ENCODE data around the gene DNAJC13.

DNAJC13 gene

DNA sequence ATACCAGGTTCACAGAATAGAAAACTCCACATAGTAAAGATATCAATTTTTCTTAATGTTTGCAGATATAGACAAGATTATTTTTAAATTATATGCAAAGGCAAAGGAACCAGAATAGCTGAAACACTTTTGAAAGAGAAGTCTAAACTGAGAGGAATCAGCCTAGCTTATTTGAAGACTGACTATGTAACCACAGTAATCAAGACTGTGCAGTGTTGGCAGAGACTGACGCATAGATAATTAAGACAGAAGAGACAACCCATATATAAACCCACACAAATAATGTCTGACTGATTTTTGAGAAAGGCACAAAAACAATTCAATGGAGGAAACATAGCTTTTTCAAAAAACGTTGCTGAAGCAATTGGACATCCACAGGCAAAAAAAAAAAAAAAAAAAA lies 151.1 kb downstream of the DNAJC13 start:
- no peak for DNase-seq (ENCODE audit: low read depth, low spot score)
- no peak overlapping the region for H3K27ac ChIP-seq

DNA sequence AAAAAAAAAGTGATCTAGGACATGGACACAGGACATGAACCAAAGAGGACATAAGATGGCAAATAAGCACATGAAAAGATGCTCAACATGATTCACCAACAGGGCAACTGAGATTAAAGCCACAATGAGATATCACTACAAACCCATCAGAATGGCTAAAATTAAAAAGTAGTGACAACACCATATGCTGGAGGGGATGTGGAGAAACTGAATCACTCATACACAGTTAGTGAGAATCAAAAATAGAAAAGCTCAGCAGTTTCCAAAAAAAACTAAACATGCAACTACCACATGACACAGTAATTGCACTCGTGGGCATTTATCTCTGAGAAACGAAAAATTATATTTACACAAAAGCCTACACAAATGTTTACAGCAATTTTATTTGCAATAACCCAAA lies 151.9 kb downstream of the DNAJC13 start:
- DNase-seq (ENCODE audit: low read depth, low spot score): no peak
- no peak overlapping the region for H3K27ac ChIP-seq

DNA sequence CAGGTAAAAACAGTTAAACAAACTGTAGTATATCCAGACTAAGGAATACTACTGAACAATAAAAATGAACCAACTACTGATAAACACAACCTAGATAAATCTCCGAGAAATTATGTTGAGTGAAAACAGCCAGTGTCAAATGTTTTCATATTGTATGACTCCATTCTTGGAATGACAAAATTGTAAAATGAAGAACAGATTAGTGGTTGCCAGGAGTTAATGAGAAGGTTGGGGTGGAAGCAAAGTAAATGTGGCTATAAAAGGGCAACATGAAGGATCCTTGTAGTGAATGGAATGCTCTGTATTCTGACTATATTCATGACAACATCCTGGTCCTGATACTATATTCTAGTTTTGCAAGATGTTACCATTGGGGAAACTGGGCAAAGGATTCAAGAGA lies 152.3 kb downstream of the DNAJC13 start:
- no peak for DNase-seq (ENCODE audit: low read depth, low spot score)

DNA sequence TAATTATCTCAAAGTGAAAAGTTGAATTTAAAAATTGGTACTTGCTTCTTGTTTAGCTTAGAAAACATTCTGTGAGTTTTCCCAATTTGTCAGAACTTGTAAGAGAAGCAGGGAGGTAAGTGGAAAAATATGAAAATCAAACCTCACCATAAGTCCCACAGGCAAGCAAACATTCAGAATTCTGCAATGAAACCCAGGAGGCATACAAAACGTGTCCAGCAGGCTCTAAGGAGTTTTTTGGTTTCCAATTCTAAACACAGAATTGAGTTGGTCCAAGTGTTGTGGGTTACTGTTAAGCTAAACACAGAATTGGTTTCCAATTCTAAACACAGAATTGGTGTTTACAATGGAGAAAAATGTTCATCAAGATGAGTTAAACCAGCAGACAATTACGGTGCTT lies 152.7 kb downstream of the DNAJC13 start:
- no peak for DNase-seq (ENCODE audit: low read depth, low spot score)
- no peak overlapping the region for H3K27ac ChIP-seq

More for the DNA sequence above, 152.3 kb downstream of the DNAJC13 start:
- H3K27ac ChIP-seq: no peak overlapping the region

DNA sequence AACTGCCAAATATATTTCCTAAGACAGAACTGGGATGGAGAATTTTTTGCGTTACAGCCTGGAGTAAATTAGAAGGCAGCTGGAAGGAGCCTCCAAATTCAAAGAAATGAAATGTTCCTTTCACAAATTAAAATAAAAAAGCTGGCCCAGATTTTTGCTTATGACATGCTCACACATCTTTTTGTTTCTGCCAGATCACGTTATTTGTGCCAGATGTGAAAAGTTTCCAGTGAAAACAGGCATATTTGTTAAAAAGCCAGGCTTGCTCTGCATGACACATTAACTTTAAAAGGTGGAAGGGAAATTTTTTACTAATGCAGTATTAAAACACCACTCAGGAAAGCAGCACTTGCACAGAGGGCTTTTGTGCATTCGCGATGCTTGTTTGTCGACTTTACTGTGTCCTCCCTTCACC lies 156.5 kb downstream of the DNAJC13 start:
- H3K27ac ChIP-seq: no peak overlapping the region

GRCh38 chr3:132587401-132587800 lies 170.1 kb downstream of the DNAJC13 start:
- H3K27ac ChIP-seq: no peak overlapping the region
- DNase-seq (ENCODE audit: low read depth, low spot score): no peak

More for the DNA sequence above, 156.5 kb downstream of the DNAJC13 start:
- no peak for DNase-seq (ENCODE audit: low read depth, low spot score)
